Neuronal stem cell (in vitro differentiated cells): ENCODE measurements around the gene BCOR.

Experiments
- DNase-seq: peaks from one replicate; pipeline ENCODE4 v3.0.0-alpha.2; 2013; ENCODE audit warnings: low spot score
- H2AFZ ChIP-seq: one replicate; pipeline ENCODE4 v1.6.1; 2013; ENCODE audit warnings: mild to moderate bottlenecking, low read length, inconsistent platforms
- H2AK5ac ChIP-seq: 2 replicates; pipeline ENCODE4 v1.6.1; 2013; ENCODE audit warnings: low read depth, mild to moderate bottlenecking, inconsistent platforms, low read length, moderate library complexity, mixed read lengths
- H2BK120ac ChIP-seq: 2 replicates; pipeline ENCODE4 v1.6.1; 2013; ENCODE audit warnings: low read depth, mild to moderate bottlenecking, inconsistent platforms, low read length, moderate library complexity, mixed read lengths
- H2BK12ac ChIP-seq: one replicate; pipeline ENCODE4 v1.6.1; 2013; ENCODE audit warnings: low read length, inconsistent platforms
- H2BK15ac ChIP-seq: 2 replicates; pipeline ENCODE4 v1.6.1; 2013; ENCODE audit warnings: mild to moderate bottlenecking, low read length, inconsistent platforms, mixed read lengths
- H2BK5ac ChIP-seq: one replicate; pipeline ENCODE4 v1.6.1; 2013; ENCODE audit warnings: inconsistent platforms, mild to moderate bottlenecking, low read length, moderate library complexity
- H3K14ac ChIP-seq: one replicate; pipeline ENCODE4 v1.6.1; 2013; ENCODE audit warnings: low read length, inconsistent platforms
- H3K18ac ChIP-seq: 2 replicates; pipeline ENCODE4 v1.6.1; 2013; ENCODE audit warnings: low read length, inconsistent platforms
- H3K23ac ChIP-seq: 2 replicates; pipeline ENCODE4 v1.6.1; 2013; ENCODE audit warnings: low read depth, mild to moderate bottlenecking, mixed read lengths, low read length, inconsistent platforms; ENCODE audit not compliant: poor library complexity
- H3K27ac ChIP-seq: replicated peaks from 3 replicates; pipeline ENCODE4 v1.5.1; 2013; ENCODE audit warnings: low read length, inconsistent platforms
- H3K27me3 ChIP-seq, 3 experiments: 2 replicates each; pipeline ENCODE4 v1.6.1; 2013; ENCODE audit warnings: low read length in 3 of 3, mild to moderate bottlenecking in 2 of 3, inconsistent platforms in 1 of 3, low read depth in 1 of 3, mixed read lengths in 1 of 3, moderate library complexity in 1 of 3; ENCODE audit not compliant: control insufficient read depth in 3 of 3, insufficient read depth in 3 of 3
- H3K36me3 ChIP-seq, 2 donors: replicated peaks in 1 of 2; 2 replicates each; pipeline ENCODE4 v1.6.1; 2013; ENCODE audit warnings: low read length in 2 of 2; ENCODE audit not compliant: control insufficient read depth in 2 of 2, insufficient read depth in 2 of 2
- H3K4ac ChIP-seq: 2 replicates; pipeline ENCODE4 v1.6.1; 2013; ENCODE audit warnings: inconsistent platforms, mild to moderate bottlenecking, low read length, moderate library complexity
- H3K4me1 ChIP-seq, 2 donors: 1 replicate in 1 of 2; 2 replicates in 1 of 2; pipeline ENCODE4 v1.6.1; 2013; ENCODE audit warnings: low read length in 2 of 2, low read depth in 1 of 2; ENCODE audit not compliant: control insufficient read depth in 2 of 2, insufficient read depth in 1 of 2
- H3K4me2 ChIP-seq: one replicate; pipeline ENCODE4 v1.6.1; 2013; ENCODE audit warnings: mild to moderate bottlenecking, low read length, inconsistent platforms; ENCODE audit not compliant: insufficient read depth, poor library complexity, severe bottlenecking
- H3K4me3 ChIP-seq, 2 donors: 2 replicates each; pipeline ENCODE4 v1.5.1; 2013; ENCODE audit warnings: low read length in 2 of 2, mild to moderate bottlenecking in 2 of 2, inconsistent platforms in 1 of 2, moderate library complexity in 1 of 2
- H3K79me1 ChIP-seq: one replicate; pipeline ENCODE4 v1.6.1; 2013; ENCODE audit warnings: low read depth, mild to moderate bottlenecking, inconsistent platforms, low read length, moderate library complexity
- H3K9ac ChIP-seq: one replicate; pipeline ENCODE4 v1.6.1; 2013; ENCODE audit warnings: mild to moderate bottlenecking, low read depth, low read length, inconsistent platforms; ENCODE audit not compliant: poor library complexity
- H3K9me3 ChIP-seq, 2 donors: replicated peaks in 1 of 2; 2 replicates each; pipeline versions ENCODE3 to v1.6.1; 2013; ENCODE audit warnings: low read length in 2 of 2, mild to moderate bottlenecking in 2 of 2, inconsistent platforms in 1 of 2, low read depth in 1 of 2, mixed read lengths in 1 of 2, moderate library complexity in 1 of 2; ENCODE audit not compliant: control insufficient read depth in 2 of 2, insufficient read depth in 1 of 2
- H4K8ac ChIP-seq: one replicate; pipeline ENCODE4 v1.6.1; 2013; ENCODE audit warnings: low read depth, mild to moderate bottlenecking, inconsistent platforms, low read length, moderate library complexity
- H4K91ac ChIP-seq: one replicate; pipeline ENCODE4 v1.6.1; 2013; ENCODE audit warnings: low read length, low read depth, mild to moderate bottlenecking, inconsistent platforms; ENCODE audit not compliant: poor library complexity
- WGBS, 2 donors: extraction: QIAGEN DNeasy Blood & Tissue Kit; methylation state at CpG; one replicate each; pipeline ENCODE4 v1.1.7; 2013; ENCODE audit warnings: missing lambda C conversion rate in 2 of 2, mixed read lengths in 1 of 2; ENCODE audit not compliant: insufficient read length in 2 of 2, insufficient replicate concordance in 1 of 2; ENCODE audit errors: extremely low coverage in 2 of 2; 5-methylcytosine and 5-hydroxymethylcytosine counted together

The BCOR gene

GRCh38 chrX:40145923-40146261, 48.1 kb upstream of the BCOR start:
- H2AK5ac ChIP-seq, result no peak overlapping the region
- H2BK15ac ChIP-seq, result peak overlapping the region; percentile 16
- no peak overlapping the region for H2BK12ac ChIP-seq
- no peak for DNase-seq
- peak overlapping the region; percentile 81 for H3K4me2 ChIP-seq
- WGBS, 2 donors, result no CpG with 5 or more reads among the region's 37 CpGs
- H3K4me1 ChIP-seq, result peaks cover 7 to 24% of the 10 kb centered on the region in 2 donors
- H3K9ac ChIP-seq, result peak overlapping the region; percentile 50
- H3K27me3 ChIP-seq, result peaks cover 0 to 31% (median 0%) of the 10 kb centered on the region in 3 experiments
- no peak overlapping the region for H3K27ac ChIP-seq
- no peaks in the 10 kb centered on the region for H3K36me3 ChIP-seq
- H2BK120ac ChIP-seq, result no peak overlapping the region
- H2BK5ac ChIP-seq, result no peak overlapping the region
- peak overlapping the region; percentile 88 for H3K18ac ChIP-seq
- no peak overlapping the region for H3K23ac ChIP-seq
- H4K91ac ChIP-seq, result no peak overlapping the region
- peak overlapping the region; percentile 55 to 75 for H3K4me3 ChIP-seq
- peak overlapping the region; percentile 68 for H2AFZ ChIP-seq
- no peak overlapping the region for H3K4ac ChIP-seq
- no peaks in the 10 kb centered on the region for H3K79me1 ChIP-seq
- H4K8ac ChIP-seq, result no peak overlapping the region
- H3K9me3 ChIP-seq, result no peaks in the 10 kb centered on the region
- no peak overlapping the region for H3K14ac ChIP-seq

DNA sequence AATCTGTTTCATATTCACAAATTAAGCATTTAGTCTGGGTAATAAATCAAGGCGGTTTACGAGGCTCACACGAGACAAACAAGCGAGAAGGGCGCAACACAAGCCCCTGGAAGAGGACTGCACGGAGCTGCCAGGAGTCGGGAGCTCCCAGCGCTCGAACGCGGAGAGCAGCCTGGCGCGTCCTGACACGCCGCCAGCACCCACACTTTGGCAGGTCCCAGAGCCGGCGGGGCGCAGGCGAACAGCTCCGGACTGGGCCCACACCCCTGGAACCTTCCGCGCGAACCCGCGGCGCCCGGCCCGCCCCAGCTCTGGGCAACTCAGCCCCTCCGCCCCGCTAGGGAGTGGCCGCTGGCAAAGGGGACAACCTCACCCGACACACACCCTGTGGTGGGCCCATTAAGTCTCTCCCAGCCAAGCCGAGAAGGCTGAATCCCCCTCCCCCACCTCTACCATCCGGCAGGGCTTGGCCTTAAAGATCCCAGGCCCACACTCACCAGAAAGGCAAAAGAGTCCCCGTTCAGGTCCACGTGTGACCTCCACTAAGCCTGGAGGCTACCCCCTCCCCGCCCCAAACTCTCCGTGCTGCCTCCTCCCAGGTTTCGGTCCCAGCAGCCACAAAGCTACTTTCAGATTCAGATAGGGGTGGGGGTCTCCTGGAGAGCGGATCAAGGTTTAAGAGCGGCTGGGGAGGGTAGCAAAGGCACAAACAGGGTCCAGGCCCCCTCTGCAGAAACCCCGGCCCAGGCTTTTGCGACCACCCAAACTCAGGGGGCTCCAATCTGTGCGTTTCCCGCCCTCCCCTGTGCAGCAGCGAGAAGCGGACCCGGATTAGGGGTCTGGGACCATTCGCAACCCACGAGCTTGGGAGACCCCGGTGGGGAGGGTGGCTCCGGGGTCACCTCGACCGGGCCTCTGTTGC, 47.5 kb upstream of the BCOR start:
- no peak overlapping the region for H2AK5ac ChIP-seq
- H3K23ac ChIP-seq, result no peak overlapping the region
- peak overlapping the region; percentile 81 for H3K4me2 ChIP-seq
- no peaks in the 10 kb centered on the region for H3K79me1 ChIP-seq
- H3K18ac ChIP-seq, result peak overlapping the region; percentile 88
- peaks cover 0 to 25% (median 0%) of the 10 kb centered on the region in 3 experiments for H3K27me3 ChIP-seq
- H3K4me1 ChIP-seq, result peaks cover 7 to 21% of the 10 kb centered on the region in 2 donors
- no peak overlapping the region for H3K27ac ChIP-seq
- H2BK120ac ChIP-seq, result no peak overlapping the region
- no peak overlapping the region for H4K91ac ChIP-seq
- no peaks in the 10 kb centered on the region for H3K36me3 ChIP-seq
- peak overlapping the region; percentile 38 for H3K14ac ChIP-seq
- H2BK15ac ChIP-seq, result peak overlapping the region; percentile 49
- H3K9ac ChIP-seq, result peak overlapping the region; percentile 50
- H2BK5ac ChIP-seq, result no peak overlapping the region
- H4K8ac ChIP-seq, result no peak overlapping the region
- H3K9me3 ChIP-seq, result no peaks in the 10 kb centered on the region
- no peak for DNase-seq
- WGBS, 2 donors, result no CpG with 5 or more reads among the region's 54 CpGs
- peak overlapping the region; percentile 55 to 75 for H3K4me3 ChIP-seq
- peak overlapping the region; percentile 68 for H2AFZ ChIP-seq
- H2BK12ac ChIP-seq, result no peak overlapping the region
- no peak overlapping the region for H3K4ac ChIP-seq

- peak overlapping the region; percentile 81 for H3K4me2 ChIP-seq
- H3K18ac ChIP-seq, result no peak overlapping the region
- H2BK15ac ChIP-seq, result no peak overlapping the region
- no peaks in the 10 kb centered on the region for H3K79me1 ChIP-seq
- H2BK12ac ChIP-seq, result no peak overlapping the region
- no peaks in the 10 kb centered on the region for H3K36me3 ChIP-seq
- no peak for DNase-seq
- no peak overlapping the region for H2BK120ac ChIP-seq
- no peak overlapping the region for H2AFZ ChIP-seq
- no peak overlapping the region for H4K8ac ChIP-seq
- no peak overlapping the region for H3K14ac ChIP-seq
- H3K4ac ChIP-seq, result no peak overlapping the region
- no peak overlapping the region for H2BK5ac ChIP-seq
- no peak overlapping the region for H3K27ac ChIP-seq
- peak overlapping the region in 1 of 2 donors; percentile 55 for H3K4me3 ChIP-seq
- H3K9ac ChIP-seq, result no peak overlapping the region
- no peaks in the 10 kb centered on the region for H3K9me3 ChIP-seq
- no peak overlapping the region for H3K23ac ChIP-seq
- peaks cover 7 to 21% of the 10 kb centered on the region in 2 donors for H3K4me1 ChIP-seq
- no peak overlapping the region for H4K91ac ChIP-seq
- no peak overlapping the region for H2AK5ac ChIP-seq
- no CpG with 5 or more reads among the region's 9 CpGs for WGBS, 2 donors
- peaks cover 0 to 21% (median 0%) of the 10 kb centered on the region in 3 experiments for H3K27me3 ChIP-seq
These were observed 46.8 kb upstream of the BCOR start for GRCh38 chrX:40144576-40144975.

- H3K9me3 ChIP-seq, result no peaks in the 10 kb centered on the region
- WGBS, 2 donors, result no CpG with 5 or more reads among the region's 5 CpGs
These were observed 46.2 kb upstream of the BCOR start for GRCh38 chrX:40143987-40144386.

More at GRCh38 chrX:40143987-40144386, 46.2 kb upstream of the BCOR start:
- no peak overlapping the region for H3K4me2 ChIP-seq
- no peak overlapping the region for H3K9ac ChIP-seq
- no peak overlapping the region for H2BK15ac ChIP-seq
- H3K18ac ChIP-seq, result no peak overlapping the region
- H4K91ac ChIP-seq, result no peak overlapping the region
- H3K23ac ChIP-seq, result no peak overlapping the region
- H3K4me3 ChIP-seq, result no peak overlapping the region
- H2AK5ac ChIP-seq, result no peak overlapping the region
- no peak overlapping the region for H3K27ac ChIP-seq
- no peak overlapping the region for H3K4ac ChIP-seq
- no peaks in the 10 kb centered on the region for H3K79me1 ChIP-seq
- H3K27me3 ChIP-seq, result peaks cover 0 to 16% (median 0%) of the 10 kb centered on the region in 3 experiments
- no peak overlapping the region for H2BK12ac ChIP-seq
- no peaks in the 10 kb centered on the region for H3K36me3 ChIP-seq
- peaks cover 4 to 21% of the 10 kb centered on the region in 2 donors for H3K4me1 ChIP-seq
- no peak overlapping the region for H3K14ac ChIP-seq
- no peak overlapping the region for H2AFZ ChIP-seq
- no peak overlapping the region for H2BK5ac ChIP-seq
- H2BK120ac ChIP-seq, result no peak overlapping the region
- DNase-seq, result no peak
- H4K8ac ChIP-seq, result no peak overlapping the region
